HG03521 (cell line): ENCODE measurements around the gene ARID1B.

ENCODE experiments used
- ATAC-seq: cut with Tn5 transposase; IDR thresholded peaks from one replicate; pipeline ENCODE4 v1.9.1; 2021; ENCODE audit warnings: mild to moderate bottlenecking, moderate library complexity; ENCODE audit not compliant: unreplicated experiment

ARID1B gene

DNA sequence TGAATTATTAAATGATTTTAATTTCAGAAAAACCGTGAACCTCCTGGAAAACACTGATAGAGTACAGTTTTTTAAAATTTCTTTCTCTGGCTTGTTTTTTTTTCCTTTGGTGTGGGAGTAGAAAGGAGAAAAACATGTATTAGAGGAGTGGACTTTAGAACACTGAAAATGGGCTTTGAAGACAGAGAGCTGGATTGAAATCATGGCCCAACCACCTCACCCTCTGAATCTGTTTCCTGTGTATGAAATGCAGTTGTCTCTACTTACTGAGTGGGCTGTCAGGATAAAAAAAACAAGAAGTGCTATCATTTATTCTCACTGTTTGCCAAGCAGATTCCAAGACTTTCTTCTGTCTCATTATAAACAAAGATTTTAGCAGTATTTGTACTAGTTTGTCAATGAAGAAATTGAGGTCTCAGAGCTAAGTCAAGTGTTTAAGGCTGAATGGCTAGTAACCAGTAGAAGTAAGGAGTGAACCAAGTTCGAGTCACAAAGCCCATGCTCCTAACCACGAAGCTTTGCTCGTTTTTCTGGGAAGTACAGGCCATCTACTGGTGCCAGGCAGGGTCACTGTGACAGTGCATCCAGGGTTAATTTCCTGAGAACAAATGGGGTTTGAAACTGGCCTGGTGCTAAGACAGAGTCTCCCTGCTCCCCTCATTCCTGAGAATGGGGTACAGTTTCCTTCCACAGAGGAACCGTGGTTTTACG is 289.8 kb downstream of the ARID1B start:
- no peak for ATAC-seq

DNA sequence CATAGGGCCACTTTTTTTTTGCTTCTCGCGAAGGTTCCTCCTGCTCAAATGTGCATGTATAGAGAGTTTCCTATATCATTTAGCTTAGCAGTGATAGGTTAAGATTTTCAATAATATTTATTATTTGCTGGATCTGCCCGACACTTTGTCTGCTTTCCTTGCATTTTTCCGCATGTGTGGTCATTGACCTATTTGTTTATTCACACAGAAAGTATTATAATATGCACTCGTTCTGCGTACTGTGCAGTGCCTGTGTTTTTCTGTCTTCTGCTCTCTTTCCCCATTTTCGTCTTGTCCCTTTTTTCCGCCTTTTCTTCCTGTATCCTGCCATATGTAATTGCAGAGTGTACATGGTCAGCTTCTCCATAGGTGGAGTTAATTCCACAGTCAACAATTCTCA is 290.3 kb downstream of the ARID1B start:
- ATAC-seq, result no peak

DNA sequence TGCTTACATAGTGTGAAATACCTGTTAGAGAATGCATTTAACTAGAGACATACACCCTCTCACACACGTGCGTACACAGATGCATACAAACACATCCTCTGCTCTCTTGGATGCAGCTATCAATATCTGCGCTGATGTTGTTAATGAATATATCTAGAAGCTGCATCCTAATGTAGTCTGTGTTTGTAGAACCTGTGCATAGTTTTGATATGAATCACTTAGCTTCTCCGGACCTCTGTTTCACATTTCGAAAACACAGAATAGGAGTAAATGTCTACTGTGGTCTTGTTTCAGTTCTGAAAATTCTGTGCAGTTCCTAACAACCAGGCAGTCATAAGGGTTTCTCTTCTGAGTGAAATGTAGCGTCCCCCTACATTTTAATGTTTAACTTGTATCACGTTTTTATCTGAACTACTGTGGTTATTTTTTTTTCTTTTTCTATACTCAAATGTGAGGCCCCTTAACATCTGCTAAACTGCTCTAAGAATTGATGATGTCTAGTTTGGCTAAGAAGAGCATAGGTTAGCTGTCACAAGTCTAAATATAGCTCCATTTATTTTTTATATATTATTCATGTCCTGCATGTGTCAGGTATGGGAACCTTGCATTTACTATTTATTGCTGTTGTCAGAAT is 291.6 kb downstream of the ARID1B start:
- peak; percentile 95 for ATAC-seq

DNA sequence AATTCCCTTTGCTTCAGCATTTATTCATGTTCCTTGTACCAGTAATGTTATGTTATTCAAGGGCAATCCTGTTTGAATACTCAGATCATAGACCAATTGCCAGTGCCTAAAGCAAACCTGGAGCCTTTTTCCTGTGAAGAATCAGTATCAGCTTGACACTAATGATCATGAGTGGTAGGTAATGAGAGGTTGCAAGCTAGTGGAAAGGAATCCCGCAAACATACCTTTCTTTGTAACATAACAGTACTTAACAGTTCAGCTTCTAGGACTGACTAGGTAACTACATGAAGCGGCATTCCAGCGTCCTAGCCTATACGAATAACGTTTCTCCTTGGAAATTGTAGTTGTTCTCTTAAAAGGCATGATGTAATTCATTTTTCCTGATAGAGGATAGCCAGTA is 292.4 kb downstream of the ARID1B start:
- no peak for ATAC-seq

DNA sequence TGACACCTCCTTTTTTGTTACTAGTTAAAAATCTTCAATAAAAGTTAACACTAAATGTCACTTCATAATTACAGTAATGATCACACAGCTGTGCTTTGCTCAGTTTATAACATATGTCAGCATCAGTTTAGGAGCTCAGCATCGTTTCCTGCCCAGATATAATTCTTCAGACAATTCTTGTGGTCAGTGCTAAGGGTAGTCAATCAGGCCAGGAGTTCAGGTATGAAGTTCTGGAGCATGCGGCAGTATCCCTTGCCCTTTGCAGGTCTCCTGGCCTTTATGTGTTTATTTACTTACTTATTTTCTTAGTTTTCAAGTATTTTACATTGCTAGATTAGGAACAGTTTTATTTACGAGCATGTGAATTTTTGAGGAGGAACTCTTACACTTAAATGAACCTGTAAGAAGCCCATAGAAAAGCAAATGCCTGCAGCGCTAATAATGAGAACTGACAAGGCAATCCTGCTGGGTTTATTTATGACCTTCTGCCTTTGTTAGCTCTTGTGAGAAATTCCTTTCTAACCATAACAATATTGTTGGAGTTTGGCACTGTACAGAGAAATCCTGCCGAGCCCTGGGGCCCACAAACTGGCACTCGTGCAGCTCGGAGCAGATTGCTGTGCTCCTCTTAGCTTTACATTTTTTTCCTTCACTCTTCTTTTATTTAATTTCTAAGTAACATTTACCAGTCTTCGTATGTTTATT is 293.4 kb downstream of the ARID1B start:
- no peak for ATAC-seq

DNA sequence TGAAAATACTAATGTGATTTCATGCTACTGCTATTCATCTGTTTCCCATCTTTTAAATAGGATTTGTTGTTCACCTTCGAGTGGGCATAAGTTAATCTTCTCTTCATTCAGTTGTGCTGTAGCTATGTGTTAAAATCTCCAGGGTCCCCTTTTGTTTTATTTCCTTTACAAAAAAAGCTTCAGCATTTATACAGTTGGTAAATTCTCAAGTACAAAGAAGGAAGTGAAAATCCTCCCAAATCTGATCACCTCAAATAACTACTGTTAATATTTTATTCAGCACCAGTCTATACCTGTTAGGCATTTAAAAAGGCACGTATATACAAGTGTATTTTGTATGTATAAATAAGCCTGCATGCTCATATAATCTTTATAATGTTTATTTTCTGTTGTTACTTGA is 294.9 kb downstream of the ARID1B start:
- no peak for ATAC-seq

DNA sequence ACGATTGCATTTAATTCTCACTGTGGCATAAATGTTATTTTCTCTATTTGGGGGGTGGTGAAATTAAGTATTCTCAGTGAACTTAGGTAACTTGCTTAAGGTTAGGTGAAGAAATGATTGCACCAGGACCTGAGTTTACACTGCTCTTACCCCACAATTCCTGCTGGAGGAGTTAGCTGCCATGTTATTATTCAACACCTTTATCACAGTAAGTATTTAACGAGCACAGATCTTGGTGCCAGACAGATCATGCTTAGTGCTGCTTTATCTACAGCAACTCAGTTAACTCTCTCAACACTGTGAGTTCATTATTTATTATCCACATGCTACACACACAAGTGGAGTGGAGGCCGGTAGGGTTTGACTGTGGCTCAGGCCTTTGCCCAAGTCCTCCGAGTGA is 296.4 kb downstream of the ARID1B start:
- ATAC-seq, result no peak

DNA sequence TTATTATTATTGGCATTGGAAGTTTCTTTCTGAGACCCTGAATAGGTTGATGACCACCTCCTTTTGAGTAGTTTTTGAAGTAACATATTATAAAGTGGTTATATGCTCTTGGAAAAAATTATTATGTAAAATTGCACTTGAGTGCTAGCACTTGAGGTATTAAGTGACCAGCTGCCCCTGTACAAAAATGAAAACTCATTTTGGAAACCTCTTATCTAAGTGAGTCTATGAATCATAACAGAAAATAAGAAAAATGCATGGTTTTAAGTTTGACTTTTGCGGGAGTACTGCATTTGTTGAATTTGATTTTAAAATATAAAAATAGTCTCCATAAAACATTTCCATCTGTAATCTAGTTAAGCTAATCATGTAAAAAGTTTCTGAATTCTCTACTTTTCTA is 297.8 kb downstream of the ARID1B start:
- ATAC-seq, result no peak

DNA sequence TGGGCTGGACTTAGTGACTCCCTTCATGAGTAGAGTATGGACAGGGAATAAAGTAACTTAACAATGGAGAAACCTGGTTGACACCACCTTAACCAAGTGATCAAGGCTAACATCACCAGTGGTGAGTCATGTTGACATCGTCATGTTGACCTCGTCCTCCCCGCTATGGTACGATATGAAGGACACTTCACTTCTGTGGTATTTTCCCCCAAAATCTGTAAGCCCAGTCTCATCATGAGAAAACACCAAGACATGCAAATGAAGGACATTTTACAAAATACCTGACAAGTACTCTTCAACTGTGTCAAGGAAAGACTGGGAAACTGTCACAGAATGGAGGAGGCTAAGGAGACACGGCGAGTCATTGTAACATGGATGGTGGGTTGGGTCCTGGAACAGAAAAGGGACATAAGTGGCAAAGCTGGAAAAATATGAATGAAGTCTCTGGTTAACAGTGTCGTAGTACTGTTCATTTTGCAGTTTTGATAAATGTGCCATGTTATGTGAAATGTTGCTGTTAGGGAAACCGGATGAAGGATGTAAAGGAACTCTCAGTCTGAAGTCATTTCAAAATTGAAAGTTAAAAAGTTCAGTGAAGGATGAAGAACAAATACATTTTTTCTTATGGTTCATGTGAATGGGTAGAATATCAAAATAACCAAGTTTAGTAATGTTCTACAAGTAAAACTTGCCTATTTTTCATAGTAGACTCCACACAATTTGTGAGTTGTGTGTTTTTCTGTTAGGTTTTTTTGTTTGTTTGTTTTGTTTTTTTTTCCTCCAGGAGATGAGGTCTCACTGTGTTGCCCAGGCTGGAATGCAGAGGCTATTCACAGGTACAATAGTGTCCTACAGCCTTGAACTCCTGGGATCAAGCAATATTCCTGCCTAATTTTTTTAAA is 298.6 kb downstream of the ARID1B start:
- ATAC-seq, result peak; percentile 75

DNA sequence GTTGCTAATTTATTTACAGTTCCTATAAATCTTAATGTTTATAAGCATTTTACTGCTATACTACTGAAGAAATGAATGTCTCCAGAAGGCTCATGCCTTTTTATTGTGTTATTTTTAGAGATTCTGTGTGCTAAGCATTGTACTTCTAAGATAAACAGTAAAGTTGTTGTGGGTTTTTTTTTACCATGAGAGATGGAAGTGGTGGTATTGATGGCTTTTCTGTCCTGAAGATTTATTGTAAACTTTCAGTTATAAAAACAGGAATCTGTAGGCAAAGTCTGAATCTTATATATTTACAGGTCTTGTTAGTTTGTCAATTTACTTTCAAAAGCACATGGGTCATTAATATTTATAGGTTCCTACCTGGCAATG is 299.3 kb downstream of the ARID1B start:
- no peak for ATAC-seq

DNA sequence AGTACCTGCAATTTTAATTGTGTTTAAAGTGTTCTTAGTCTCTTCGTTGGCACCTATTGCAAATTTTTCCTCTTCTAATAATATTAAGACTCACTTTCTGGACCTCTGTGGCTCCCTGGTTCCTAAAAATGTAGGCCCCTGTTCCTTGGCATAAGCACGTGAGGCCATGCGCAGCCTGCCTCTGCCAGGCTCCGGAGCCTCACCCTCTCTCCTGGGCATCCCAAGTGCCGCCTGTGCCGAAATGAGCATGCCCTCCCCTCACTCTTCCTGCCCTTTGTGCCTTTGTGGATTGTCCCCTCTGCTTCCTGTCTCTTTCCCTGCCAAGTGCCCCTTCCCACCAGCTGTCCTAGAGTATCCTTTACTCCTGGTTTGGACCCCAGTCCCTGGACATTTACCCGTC is 300.1 kb downstream of the ARID1B start:
- ATAC-seq, result no peak

DNA sequence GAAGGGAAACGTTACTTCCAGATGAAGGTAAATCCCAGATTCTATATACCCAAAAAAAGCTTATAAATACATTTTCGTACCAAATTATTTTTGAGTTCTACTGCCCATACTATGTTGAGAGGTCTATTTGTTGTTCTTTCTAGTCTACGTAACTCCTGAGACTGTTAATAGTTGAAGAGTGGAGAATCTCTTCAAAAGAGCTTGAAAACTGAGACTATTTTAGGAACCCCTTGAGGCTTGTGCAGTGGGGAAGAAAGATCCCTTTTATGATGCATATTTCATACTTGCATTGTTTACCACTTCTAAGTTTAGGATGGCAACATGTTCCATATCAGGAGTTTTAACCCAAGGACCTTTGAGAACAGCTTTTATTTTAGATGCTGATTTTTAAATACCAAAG is 301.1 kb downstream of the ARID1B start:
- no peak for ATAC-seq

DNA sequence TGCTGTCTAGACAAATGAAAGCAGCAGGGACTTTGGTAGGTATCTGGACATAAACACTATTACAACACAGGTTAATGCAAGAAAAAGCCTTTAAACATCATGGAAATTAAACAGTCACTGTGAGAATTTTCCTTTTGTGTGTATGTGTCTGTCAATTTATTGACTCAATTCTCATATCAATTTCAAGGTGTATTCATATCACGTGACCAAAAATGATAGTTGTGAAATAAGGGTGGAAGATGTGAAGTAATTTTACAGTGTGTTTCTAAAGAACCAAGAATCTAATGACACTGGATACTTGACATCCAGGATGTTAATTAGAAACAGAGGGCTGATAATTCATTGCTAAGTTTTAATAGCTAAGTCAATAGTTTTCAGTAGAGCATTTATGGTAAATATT is 302.1 kb downstream of the ARID1B start:
- ATAC-seq, result no peak

DNA sequence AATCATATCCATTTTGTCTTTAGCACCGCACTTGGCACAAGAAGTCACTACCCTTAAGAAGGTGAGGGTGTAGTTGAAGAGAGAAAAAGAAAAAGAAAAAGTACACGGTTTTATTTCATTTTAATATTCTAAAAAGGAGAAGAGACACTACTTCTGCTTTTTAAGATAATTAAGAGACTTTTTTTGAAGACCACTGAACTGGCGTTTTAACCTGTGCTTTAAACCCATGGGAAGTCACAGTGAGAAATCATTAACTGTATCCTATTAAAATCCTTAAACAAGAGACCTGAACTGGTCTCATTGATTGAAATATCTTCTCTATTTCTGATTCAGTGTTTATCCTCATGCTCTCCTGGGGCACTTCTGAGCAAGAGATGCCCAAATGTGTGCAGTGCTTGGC is 302.6 kb downstream of the ARID1B start:
- ATAC-seq, result no peak

DNA sequence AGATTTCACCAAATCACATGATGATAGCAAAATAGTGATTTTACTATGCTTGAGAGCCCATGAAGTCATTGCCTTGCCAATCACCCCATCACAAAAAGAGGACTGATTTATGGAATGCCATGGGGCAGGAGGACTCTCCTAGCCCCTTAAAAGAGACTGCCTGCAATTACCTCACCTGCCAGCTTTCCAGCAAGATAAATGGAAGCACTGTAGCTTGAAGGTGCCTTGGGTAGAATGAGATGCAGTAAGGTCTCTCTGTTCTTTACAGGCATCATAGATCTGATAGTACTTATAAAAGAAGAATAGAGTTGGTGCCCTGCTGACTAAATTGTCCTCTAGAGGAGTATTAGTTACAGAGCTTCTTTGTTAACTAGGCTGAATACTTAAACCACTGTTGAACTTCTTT is 303.8 kb downstream of the ARID1B start:
- ATAC-seq, result no peak

DNA sequence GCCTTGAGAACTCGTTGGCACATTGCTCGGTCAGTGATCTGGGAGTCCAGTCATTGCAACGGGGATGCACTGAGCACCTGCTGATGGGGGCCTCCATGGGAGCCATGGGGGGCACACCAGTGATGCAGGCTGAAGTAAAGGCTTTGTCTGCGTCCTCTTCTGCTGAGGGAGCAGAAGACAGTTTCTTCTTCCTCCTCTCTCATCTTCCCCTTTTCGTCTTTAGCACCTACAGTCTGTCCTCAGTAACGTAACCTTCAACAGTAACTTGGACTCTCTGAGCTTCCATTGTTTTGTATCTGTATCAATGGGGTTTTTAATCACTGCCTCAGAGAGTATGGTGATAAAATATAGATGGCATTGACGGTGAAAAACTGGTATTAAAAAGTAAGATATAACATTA is 306.2 kb downstream of the ARID1B start:
- ATAC-seq, result no peak

DNA sequence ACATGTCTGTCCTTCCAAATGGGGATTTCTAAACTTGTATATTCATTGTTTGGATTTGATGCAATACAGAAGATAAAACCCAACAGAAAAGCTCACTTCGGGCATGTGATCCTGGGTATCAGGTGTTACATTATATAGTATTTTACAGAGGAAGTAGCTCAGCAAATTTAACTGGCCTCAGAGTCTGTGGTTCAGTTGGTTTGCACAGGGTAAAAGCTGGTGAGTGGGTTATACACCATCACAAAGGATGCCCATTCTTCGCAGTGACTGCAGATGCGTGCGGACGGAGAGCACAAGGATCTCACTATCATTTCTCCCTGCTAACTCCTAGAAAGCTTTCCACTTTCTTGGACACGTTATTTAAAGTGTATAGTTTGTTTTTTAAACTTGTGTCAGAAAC is 309.5 kb downstream of the ARID1B start:
- ATAC-seq, result no peak

DNA sequence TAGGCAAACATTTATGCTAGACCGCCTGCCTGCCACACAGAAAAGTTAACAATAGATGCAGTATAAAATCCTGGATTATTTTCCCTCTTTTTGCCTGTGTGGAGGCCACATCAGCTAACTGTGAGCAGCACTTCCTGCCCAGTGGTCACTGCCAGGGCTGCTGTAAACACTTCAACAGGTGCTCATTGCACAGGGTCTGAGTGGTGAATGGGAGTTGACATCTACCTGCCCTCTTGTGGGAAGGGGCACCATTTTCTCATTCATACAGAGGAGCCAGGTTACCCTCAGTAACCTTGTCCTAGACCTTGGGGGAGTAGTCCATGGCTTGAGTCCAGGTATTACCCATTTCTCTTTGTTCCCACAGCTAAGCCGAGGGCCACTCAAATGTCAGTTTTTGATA is 310.8 kb downstream of the ARID1B start:
- ATAC-seq, result no peak

DNA sequence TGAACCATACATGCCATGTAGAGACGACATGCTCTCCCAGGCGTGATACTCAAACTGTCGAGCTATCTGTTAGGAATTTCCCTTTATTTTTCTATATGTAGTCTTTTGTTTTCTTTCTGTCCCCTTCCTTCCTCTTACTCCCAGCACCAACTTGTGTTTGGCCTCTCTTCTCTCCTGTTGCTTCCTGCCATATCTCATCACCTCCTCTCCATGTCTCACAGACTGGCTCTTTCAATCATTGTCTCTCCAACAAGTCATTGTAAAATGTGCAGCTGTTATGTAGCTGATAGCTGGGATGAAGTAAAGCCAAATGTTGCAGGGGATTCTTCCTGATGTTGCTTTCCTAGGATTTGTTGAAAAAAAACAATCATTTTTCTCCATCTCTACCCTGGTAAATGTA is 311.7 kb downstream of the ARID1B start:
- no peak for ATAC-seq

DNA sequence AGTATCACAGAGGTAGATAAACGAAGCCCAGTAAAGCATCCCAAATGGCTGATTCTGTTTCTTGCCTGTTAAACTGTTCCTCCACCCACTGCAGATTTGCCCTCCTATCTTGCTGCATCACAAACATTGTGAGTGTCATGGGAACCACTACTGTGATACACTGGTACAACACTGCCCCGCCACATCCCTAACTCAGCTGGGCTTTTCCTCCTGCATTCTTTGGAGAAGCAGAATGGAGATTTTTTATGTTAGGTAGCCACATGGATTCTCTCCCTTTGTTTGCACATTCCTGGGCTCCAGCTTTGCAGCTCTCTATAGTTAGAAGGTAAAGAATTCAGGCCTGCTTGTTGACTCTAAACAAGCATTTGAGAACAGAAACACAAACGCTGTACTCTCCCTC is 312.1 kb downstream of the ARID1B start:
- no peak for ATAC-seq

DNA sequence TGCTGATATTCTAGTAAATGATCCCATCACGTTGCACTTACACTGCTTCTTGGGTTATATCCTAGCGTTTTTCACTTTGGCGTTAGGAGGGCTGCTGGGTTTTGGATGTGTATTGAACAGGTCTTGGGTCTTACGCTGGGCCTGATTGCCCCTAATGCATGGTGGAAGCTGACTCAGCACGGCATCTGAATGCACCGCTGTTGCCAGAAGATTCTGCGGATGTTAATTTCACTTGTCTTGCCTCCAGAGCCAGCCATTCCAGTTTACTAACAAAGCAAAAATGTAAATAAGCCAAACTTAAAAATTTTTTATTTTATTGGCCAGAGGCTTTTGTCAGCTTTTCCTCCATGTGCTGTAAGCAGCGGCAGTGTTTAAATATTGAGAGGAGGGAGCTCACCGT is 312.7 kb downstream of the ARID1B start:
- no peak for ATAC-seq
